D721Med (cell line): Measurements from ENCODE around the gene MMP11.

Experiments
- DNase-seq: peaks from one replicate; pipeline ENCODE4 v3.0.0; 2011; ENCODE audit warnings: low spot score; ENCODE audit not compliant: insufficient read length
- FAIRE-seq: peaks from 2 replicates; lab custom pipeline; 2011; peaks lifted over from hg19 to GRCh38; lab: Jason Lieb, UNC
- CTCF ChIP-seq: IDR thresholded peaks from 2 replicates; pipeline ENCODE4 v1.5.1; 2012; ENCODE audit warnings: mild to moderate bottlenecking, control low read depth; ENCODE audit not compliant: insufficient read depth; ENCODE audit errors: missing control alignments

The MMP11 gene

GRCh38 chr22:23791738-23792645 lies 19.3 kb downstream of the MMP11 start:
- no peak for FAIRE-seq

DNA sequence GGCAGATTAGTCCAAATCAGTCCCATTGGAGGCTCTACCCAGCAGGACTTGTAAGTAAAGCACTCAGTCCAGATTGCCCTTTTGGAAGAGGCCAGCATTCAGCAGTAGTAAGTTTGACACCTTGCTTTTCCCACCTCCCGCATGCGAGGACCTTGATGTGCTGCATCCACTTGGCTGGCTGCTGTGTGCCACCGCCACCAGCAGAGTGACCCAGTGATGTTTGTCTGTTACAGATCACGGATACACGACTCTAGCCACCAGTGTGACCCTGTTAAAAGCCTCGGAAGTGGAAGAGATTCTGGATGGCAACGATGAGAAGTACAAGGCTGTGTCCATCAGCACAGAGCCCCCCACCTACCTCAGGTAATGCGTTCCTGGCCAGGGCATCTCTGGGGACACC lies 20.7 kb downstream of the MMP11 start:
- TF ChIP-seq CTCF: no peak

More at GRCh38 chr22:23791738-23792645, 19.3 kb downstream of the MMP11 start:
- no peak for TF ChIP-seq CTCF
- no peak for DNase-seq

DNA sequence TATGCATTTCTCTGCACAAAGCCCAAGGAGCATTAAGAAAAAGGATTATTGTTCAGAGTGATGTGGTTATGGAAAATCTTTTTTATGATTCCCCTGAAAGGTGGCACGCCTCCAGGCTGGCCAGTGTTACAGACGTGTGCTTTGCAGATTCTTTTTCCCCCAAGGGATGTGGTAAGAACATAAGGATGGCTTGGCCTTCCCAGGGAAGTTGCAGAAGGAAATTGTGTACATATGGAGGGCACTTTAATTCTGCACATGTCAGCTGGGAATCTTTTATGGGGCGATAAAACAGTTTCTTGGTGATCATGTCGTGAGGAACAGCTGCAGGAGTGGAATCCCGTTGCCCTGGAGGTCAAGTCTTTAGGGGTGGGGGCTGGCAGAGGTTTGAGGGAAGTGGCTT lies 23.8 kb downstream of the MMP11 start:
- DNase-seq (no peak), FAIRE-seq (no peak)
- TF ChIP-seq CTCF: no peak

More for the DNA sequence above, 20.7 kb downstream of the MMP11 start:
- DNase-seq: no peak
- FAIRE-seq: no peak

- no peak for DNase-seq
- FAIRE-seq: no peak
- no peak for TF ChIP-seq CTCF
Measured at GRCh38 chr22:23800297-23801237, 27.9 kb downstream of the MMP11 start.

- DNase-seq (no peak), FAIRE-seq (no peak)
- no peak for TF ChIP-seq CTCF
Measured at GRCh38 chr22:23801238-23801821, 28.7 kb downstream of the MMP11 start.

DNA sequence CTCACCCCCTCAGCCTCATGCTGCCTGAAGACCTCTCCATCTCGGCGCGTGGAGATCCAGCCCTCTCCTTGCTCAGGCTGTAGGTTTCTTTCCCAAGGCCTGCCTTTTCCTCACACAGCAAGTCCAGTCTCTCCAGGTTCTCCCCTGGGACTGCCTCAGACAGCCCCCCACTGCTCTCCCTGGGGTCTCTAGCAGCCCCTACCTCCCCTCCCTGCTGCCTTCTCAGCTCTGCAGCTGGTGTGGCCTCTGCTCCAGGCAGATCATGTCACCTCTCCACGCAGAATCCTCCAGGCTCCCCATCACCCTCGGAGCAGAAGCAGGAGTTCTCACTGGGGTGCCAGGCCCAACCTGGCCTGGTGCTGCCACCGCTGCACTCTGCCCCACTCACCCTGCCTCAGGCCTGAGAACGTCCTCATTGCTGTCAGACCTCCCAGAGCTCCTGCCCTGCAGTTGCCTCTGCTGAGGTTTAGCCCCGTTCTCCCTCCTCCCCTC lies 29.3 kb downstream of the MMP11 start:
- no peak for DNase-seq
- TF ChIP-seq CTCF: no peak
- no peak for FAIRE-seq
